Measurements from ENCODE around the gene LDLR. TPM values are rescaled to one million over a fixed set of nuclear protein-coding genes. Genes with fewer than 3 reads are reported as not detected.

LDLR gene
- total and polyA plus RNA-seq, 2 of the 4 experiments (the other 2 are of a cell fraction), result 45.2 to 53.8 TPM

- Histone ChIP-seq H3K4me1 (ENCODE audit: control insufficient read depth, insufficient read depth, low read length) (peaks cover 2% of the 10 kb centered on the region; the same call in 1 of the 2 replicates), H4K91ac (ENCODE audit: insufficient read depth, low read depth, low read length) (no peak overlapping the region), H3K9ac (ENCODE audit: low read depth, low read length) (no peak overlapping the region), H3K14ac (replicated peaks; ENCODE audit: low read depth, low read length) (no peak overlapping the region), H3K9me3 (ENCODE audit: control insufficient read depth, insufficient read depth, low read length) (no peaks in the 10 kb centered on the region), H3K4ac (ENCODE audit: low read depth, low read length) (no peak overlapping the region), H3K56ac (ENCODE audit: extremely low read depth, insufficient read depth, low read length) (no peak overlapping the region), H2AK9ac (replicated peaks; ENCODE audit: low read depth, low read length, poor library complexity) (peak overlapping the region; percentile 81), H2BK15ac (ENCODE audit: low read depth, low read length) (no peak overlapping the region), H2BK20ac (ENCODE audit: low read depth, low read length) (no peak overlapping the region), H4K5ac (ENCODE audit: low read depth, low read length) (no peak overlapping the region), H3K79me1 (ENCODE audit: low read depth in 1 of 2, low read length in 2 of 2) (peaks cover 4 to 37% of the 10 kb centered on the region in 2 experiments; a peak in 3 of 4 replicates), H2BK120ac (ENCODE audit: low read depth, low read length) (no peak overlapping the region; the same call in 1 of the 2 replicates), H4K8ac (ENCODE audit: low read depth in 2 of 2, low read length in 2 of 2) (peak overlapping the region in 1 of 2 experiments; percentile 47; a peak in 1 of 4 replicates), H3K9me1 (ENCODE audit: insufficient read depth, low read length) (no peaks in the 10 kb centered on the region), H3K27me3 (ENCODE audit: control insufficient read depth, insufficient read depth, low read length) (no peaks in the 10 kb centered on the region), H2BK5ac (ENCODE audit: low read depth, low read length, poor library complexity, severe bottlenecking) (no peak overlapping the region), H3K18ac (ENCODE audit: low read depth, low read length) (no peak overlapping the region), H3K23ac (ENCODE audit: low read depth, low read length) (no peak overlapping the region), H3K4me3 (ENCODE audit: insufficient read depth, low read depth, low read length) (no peak overlapping the region), H3K36me3 (ENCODE audit: control insufficient read depth, insufficient read depth, low read length) (peaks cover 54% of the 10 kb centered on the region), H2AK5ac (ENCODE audit: low read depth, low read length) (no peak overlapping the region), H3K4me2 (ENCODE audit: low read depth, low read length) (no peak overlapping the region), H2AFZ (replicated peaks; ENCODE audit: low read length, poor library complexity) (no peak overlapping the region), H4K20me1 (ENCODE audit: insufficient read depth, low read length) (peaks cover 12% of the 10 kb centered on the region), H3K27ac (ENCODE audit: insufficient read depth, low read length) (no peak overlapping the region)
- peak; percentile 40; the same call in 1 of the 2 replicates for ATAC-seq (ENCODE audit: low read depth)
- intact Hi-C loops (cut with micrococcal nuclease) (loop anchor here (1.0 kb wide), 1 partner anchor 77 kb away; no protein-coding TSS in a partner anchor), in situ Hi-C loops (cut with MboI; ENCODE audit: low sequenced_read_pairs) (loop anchor here (5.0 kb wide), 1 partner anchor 89 kb away; no protein-coding TSS in a partner anchor), dilution Hi-C loops (cut with HindIII; ENCODE audit: low sequenced_read_pairs, unreplicated experiment) (no loop called here)
- DNase-seq, result peak; percentile 64
- CTCF ChIA-PET, result interaction anchor here (0.6 to 0.9 kb wide), 7 partner anchors 9 to 251 kb away, joined by 3 to 6 read pairs (median 3); no protein-coding TSS in a partner anchor
- WGBS, 2 experiments (ENCODE audit: extremely low coverage in 2 of 2, insufficient read length in 1 of 2), result 100% methylated on average over 1 of the region's 11 CpGs; no CpG with 5 or more reads in 1 of the 2 experiments
- POLR2A ChIA-PET (ENCODE audit: unreplicated experiment), result no interaction called here
- BruUV-seq (replicated peaks), result no TSS peak
- TF ChIP-seq RAD21 (IDR thresholded peaks at IDR 0.05; ENCODE audit: low read length), result peak; percentile 63
- no peak for TF ChIP-seq FOS (IDR thresholded peaks at IDR 0.05; ENCODE audit: low read depth, low read length)
- TF ChIP-seq MAFK (IDR thresholded peaks at IDR 0.05; ENCODE audit: low read depth, low read length), result peak; percentile 54; the same call in 1 of the 2 replicates
- TF ChIP-seq RCOR1 (IDR thresholded peaks at IDR 0.05; ENCODE audit: insufficient replicate concordance, low read length), result no peak
- TF ChIP-seq SMC3 (IDR thresholded peaks at IDR 0.05; ENCODE audit: low read depth, low read length), result peak; percentile 65
- no peak for TF ChIP-seq CEBPB (IDR thresholded peaks at IDR 0.05; ENCODE audit: low read depth, low read length)
- no peak for TF ChIP-seq ELK1 (IDR thresholded peaks at IDR 0.05; ENCODE audit: borderline replicate concordance, low read depth, low read length)
- TF ChIP-seq CTCF (conservative IDR thresholded peaks at IDR 0.05; ENCODE audit: low read depth, low read length), result peak; percentile 69
- no peak for TF ChIP-seq USF2 (IDR thresholded peaks at IDR 0.05; ENCODE audit: low read depth, low read length)
- TF ChIP-seq RFX5 (IDR thresholded peaks at IDR 0.05; ENCODE audit: low read depth, low read length), result no peak
- no peak for TF ChIP-seq MXI1 (IDR thresholded peaks at IDR 0.05; ENCODE audit: borderline replicate concordance, low read depth, low read length)
- TF ChIP-seq NFE2L2 (IDR thresholded peaks at IDR 0.05; ENCODE audit: low read depth, low read length), result no peak
- no peak for TF ChIP-seq MAZ (IDR thresholded peaks at IDR 0.05; ENCODE audit: borderline replicate concordance, low read depth, low read length)
- no peak for TF ChIP-seq POLR2A (IDR thresholded peaks at IDR 0.05; ENCODE audit: low read depth, low read length)
Observed at GRCh38 chr19:11125994-11126685, 36.9 kb downstream of the LDLR start.
